ENCODE measurements around the gene ZNF665. TPM values are rescaled to one million over a fixed set of nuclear protein-coding genes. Genes with fewer than 3 reads are reported as not detected.

ZNF665 gene
- polyA plus RNA-seq, 2 of the 4 experiments (the other 2 are of a cell fraction), result not detected

DNA sequence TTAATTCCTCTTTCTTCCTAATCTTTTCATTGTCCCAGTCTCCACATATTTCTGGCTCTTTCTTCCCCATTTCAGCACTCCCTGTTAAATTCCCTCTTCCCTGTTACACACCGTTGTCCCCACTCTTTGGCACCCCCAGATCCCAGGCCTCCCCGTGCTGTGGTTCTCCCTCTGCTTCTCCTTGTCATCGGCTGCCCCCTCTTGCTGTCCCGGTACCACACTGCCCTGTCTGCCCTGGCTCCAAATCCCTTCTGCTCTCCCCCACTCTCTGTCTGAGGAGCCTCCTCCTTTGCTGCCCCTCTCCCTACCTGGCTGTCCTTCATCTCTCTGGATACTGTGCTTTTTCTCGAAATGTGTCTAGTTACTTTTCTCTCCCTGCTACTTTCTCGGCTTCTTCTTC, 61.4 kb downstream of the ZNF665 start:
- peaks cover 52% of the 10 kb centered on the region for H3K9me3 ChIP-seq
- DNase-seq (ENCODE audit: low read depth in 1 of 2, low spot score in 1 of 2) (no peak), ATAC-seq (no peak), FAIRE-seq (no peak)
- WGBS (ENCODE audit: missing lambda C conversion rate), result 23% methylated on average over 6 of the region's 6 CpGs
- ChIA-PET CTCF (no interaction called here), POLR2A (no interaction called here)
- no peak overlapping the region for H3K4me3 ChIP-seq
- H3K4me1 ChIP-seq, result no peaks in the 10 kb centered on the region
- TF ChIP-seq RNF2 (IDR thresholded peaks at IDR 0.05; ENCODE audit: borderline replicate concordance, low read depth), result no peak
- TF ChIP-seq PBX3 (IDR thresholded peaks at IDR 0.05), result no peak
- TF ChIP-seq RFX5 (IDR thresholded peaks at IDR 0.05), result no peak
- H3K27ac ChIP-seq, result no peak overlapping the region
- H3K4me2 ChIP-seq, result no peak overlapping the region

DNA sequence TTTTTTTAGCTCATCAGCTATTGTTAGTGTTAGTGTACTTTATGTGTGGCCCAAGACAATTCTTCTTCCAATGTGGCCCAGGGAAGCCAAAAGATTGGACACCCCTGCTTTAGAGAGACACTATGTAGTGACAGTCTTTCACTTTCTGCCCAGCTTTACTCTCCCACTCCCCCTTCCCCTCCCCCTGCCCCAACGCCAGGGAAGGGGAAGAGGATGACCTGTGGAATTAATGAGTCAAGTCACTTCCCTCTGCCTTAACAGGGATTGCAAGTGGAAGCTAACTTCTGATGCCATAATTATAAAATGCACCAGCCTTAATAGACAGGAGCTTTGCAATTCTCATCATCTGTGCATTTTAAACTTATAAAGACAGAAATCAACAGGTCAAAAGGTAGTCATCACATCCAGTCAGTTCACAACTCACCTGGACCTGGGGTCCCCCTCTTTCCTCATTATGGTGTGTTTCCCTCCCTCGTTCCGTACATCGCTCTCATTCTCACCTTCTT, 62.0 kb downstream of the ZNF665 start:
- Histone ChIP-seq H3K27ac (no peak overlapping the region), H3K4me3 (no peak overlapping the region), H3K4me1 (no peaks in the 10 kb centered on the region), H3K9me3 (peaks cover 47% of the 10 kb centered on the region), H3K4me2 (no peak overlapping the region)
- TF ChIP-seq, protein P1, sequence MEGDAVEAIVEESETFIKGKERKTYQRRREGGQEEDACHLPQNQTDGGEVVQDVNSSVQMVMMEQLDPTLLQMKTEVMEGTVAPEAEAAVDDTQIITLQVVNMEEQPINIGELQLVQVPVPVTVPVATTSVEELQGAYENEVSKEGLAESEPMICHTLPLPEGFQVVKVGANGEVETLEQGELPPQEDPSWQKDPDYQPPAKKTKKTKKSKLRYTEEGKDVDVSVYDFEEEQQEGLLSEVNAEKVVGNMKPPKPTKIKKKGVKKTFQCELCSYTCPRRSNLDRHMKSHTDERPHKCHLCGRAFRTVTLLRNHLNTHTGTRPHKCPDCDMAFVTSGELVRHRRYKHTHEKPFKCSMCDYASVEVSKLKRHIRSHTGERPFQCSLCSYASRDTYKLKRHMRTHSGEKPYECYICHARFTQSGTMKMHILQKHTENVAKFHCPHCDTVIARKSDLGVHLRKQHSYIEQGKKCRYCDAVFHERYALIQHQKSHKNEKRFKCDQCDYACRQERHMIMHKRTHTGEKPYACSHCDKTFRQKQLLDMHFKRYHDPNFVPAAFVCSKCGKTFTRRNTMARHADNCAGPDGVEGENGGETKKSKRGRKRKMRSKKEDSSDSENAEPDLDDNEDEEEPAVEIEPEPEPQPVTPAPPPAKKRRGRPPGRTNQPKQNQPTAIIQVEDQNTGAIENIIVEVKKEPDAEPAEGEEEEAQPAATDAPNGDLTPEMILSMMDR (IDR thresholded peaks at IDR 0.05), result no peak
- TF ChIP-seq CHD2 (IDR thresholded peaks at IDR 0.05; ENCODE audit: low read length, partially characterized antibody) (no peak), ZC3H11A (IDR thresholded peaks at IDR 0.05) (no peak), MAZ (IDR thresholded peaks at IDR 0.05; ENCODE audit: borderline replicate concordance, low read depth, low read length) (no peak), POLR2A (IDR thresholded peaks at IDR 0.05; ENCODE audit: low read length) (no peak), HMGXB4 (CRISPR knock-in tag; IDR thresholded peaks at IDR 0.05; ENCODE audit: borderline replicate concordance) (no peak)
- no peak for ATAC-seq
- 64% methylated on average over 4 of the region's 4 CpGs for WGBS (ENCODE audit: missing lambda C conversion rate)
- POLR2A ChIA-PET, result no interaction called here
- CTCF ChIA-PET, result no interaction called here
- no peak for FAIRE-seq
- no peak for DNase-seq (ENCODE audit: low read depth in 1 of 2, low spot score in 1 of 2)

DNA sequence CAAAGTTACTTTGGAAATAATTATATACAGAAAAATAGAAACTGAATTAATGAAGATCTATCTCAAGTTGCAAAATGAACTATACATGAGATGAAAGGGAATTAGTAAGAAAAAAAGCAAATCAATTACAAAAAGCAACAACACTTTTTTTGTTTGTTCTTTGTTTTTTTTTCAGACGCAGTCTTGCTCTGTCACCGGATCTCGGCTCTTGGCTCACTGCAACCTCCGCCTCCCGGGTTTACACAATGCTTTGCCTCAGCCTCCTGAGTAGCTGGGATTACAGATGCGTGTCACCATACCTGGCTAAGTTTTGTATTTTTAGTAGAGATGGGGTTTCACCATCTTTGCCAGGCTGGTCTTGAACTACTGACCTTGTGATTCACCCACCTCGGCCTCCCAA, 62.7 kb downstream of the ZNF665 start:
- CTCF ChIA-PET, result interaction anchor here (0.7 kb wide), 1 partner anchor 343 kb away, joined by 4 read pairs; no protein-coding TSS in a partner anchor
- WGBS (ENCODE audit: missing lambda C conversion rate), result 46% methylated on average over 7 of the region's 7 CpGs
- no peak overlapping the region for H3K27ac ChIP-seq
- DNase-seq (ENCODE audit: low read depth in 1 of 2, low spot score in 1 of 2) (no peak), FAIRE-seq (no peak), ATAC-seq (no peak)
- no peak overlapping the region for H3K4me2 ChIP-seq
- POLR2A ChIA-PET, result no interaction called here
- no peak overlapping the region for H3K4me3 ChIP-seq
- peaks cover 45% of the 10 kb centered on the region for H3K9me3 ChIP-seq
- H3K4me1 ChIP-seq, result no peaks in the 10 kb centered on the region
- TF ChIP-seq ZFP36 (IDR thresholded peaks at IDR 0.05; ENCODE audit: borderline replicate concordance, partially characterized antibody) (no peak), FOSL2 (IDR thresholded peaks at IDR 0.05) (no peak), FOSL2 (CRISPR knock-in tag; IDR thresholded peaks at IDR 0.05) (no peak), USF2 (IDR thresholded peaks at IDR 0.05) (no peak), CHD2 (IDR thresholded peaks at IDR 0.05; ENCODE audit: low read length, partially characterized antibody) (no peak), SREBF2 (IDR thresholded peaks at IDR 0.05) (no peak), CBX2 (IDR thresholded peaks at IDR 0.05; ENCODE audit: borderline replicate concordance, low read depth) (no peak), ESRRA (IDR thresholded peaks at IDR 0.05; ENCODE audit: borderline replicate concordance, low read length) (no peak), FOSB (CRISPR knock-in tag; IDR thresholded peaks at IDR 0.05) (no peak), CBX8 (IDR thresholded peaks at IDR 0.05) (no peak), ZC3H11A (IDR thresholded peaks at IDR 0.05) (no peak), MAZ (IDR thresholded peaks at IDR 0.05; ENCODE audit: borderline replicate concordance, low read depth, low read length) (no peak), EHMT2 (IDR thresholded peaks at IDR 0.05; ENCODE audit: low read depth) (no peak), EHF (CRISPR knock-in tag; IDR thresholded peaks at IDR 0.05) (no peak), PHF8 (IDR thresholded peaks at IDR 0.05; ENCODE audit: borderline replicate concordance, low read depth) (no peak), RFX5 (IDR thresholded peaks at IDR 0.05) (no peak), RAD21 (conservative IDR thresholded peaks at IDR 0.05 in 1 of 2, IDR thresholded peaks at IDR 0.05 in 1 of 2) (no peak), NR3C1 (IDR thresholded peaks at IDR 0.05) (no peak)
- TF ChIP-seq, protein P2, sequence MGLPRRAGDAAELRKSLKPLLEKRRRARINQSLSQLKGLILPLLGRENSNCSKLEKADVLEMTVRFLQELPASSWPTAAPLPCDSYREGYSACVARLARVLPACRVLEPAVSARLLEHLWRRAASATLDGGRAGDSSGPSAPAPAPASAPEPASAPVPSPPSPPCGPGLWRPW (IDR thresholded peaks at IDR 0.05), result no peak
- TF ChIP-seq, protein P3, sequence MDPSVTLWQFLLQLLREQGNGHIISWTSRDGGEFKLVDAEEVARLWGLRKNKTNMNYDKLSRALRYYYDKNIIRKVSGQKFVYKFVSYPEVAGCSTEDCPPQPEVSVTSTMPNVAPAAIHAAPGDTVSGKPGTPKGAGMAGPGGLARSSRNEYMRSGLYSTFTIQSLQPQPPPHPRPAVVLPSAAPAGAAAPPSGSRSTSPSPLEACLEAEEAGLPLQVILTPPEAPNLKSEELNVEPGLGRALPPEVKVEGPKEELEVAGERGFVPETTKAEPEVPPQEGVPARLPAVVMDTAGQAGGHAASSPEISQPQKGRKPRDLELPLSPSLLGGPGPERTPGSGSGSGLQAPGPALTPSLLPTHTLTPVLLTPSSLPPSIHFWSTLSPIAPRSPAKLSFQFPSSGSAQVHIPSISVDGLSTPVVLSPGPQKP (IDR thresholded peaks at IDR 0.05; ENCODE audit: low read depth, low read length), result no peak

All from A549 (cell line).